ENCODE results near the gene CFAP45. TPM values are rescaled to one million over a fixed set of nuclear protein-coding genes. Genes with fewer than 3 reads are reported as not detected.
A peak's percentile ranks its signal among the peaks of the same experiment; 100 is the strongest.

Gene CFAP45
- total and polyA plus RNA-seq, 9 of the 15 experiments (the other 6 are each of a cell fraction or from before 2014, with no cell fraction given): 0.65 to 2.4 (median 1.5) TPM

DNA sequence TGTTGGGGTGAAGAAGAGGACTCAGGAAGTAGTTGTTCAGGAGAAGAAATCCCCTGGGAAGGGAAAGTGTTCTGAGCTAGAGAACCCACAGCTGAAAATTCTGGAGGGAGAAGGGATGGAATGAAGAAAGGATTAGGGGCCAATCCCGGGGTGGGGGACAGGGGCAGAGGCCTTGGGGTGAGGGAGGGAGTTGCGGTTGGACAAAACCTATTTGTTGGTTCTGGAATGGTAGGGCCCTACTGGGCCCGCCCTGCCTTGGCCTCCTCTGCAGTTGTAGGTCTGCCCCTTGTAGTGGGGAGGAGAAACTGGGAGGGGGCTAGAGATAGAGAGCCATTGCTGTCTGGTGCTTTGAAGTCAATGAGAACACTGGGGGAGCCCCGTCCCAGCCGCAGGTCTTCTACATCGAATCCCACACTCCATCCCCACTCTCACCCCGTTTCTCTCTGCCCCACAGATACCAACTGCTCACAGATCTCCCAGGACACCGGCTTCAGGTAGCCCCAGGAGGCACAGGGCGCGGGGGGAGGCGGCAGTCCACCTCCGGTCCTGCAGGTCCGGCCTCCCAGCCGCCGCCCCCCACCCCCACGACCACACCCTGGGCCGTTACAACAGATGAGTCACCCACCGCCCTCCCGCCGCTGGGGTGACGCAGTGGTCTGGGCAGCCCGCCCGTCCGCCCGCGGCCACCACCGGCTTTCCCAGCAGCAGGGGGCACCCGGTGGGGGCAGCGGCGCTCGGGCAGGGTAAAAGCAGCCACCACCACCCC is 24.2 kb upstream of the CFAP45 start (continued):
- no peak for TF ChIP-seq HMG20A (CRISPR knock-in tag; conservative IDR thresholded peaks at IDR 0.05)
- TF ChIP-seq TEAD1 (CRISPR knock-in tag; IDR thresholded peaks at IDR 0.05): 0 out of 4 replicates have a peak, but pooled peaks of 1 of the 2 experiments have one; percentile 1
- no peak for TF ChIP-seq ZFP30 (CRISPR knock-in tag; IDR thresholded peaks at IDR 0.05; ENCODE audit: borderline replicate concordance)
- peak; percentile 78; the same call in 1 of the 2 replicates for TF ChIP-seq EP300 (IDR thresholded peaks at IDR 0.05; ENCODE audit: low read length)
- TF ChIP-seq FOXP1 (CRISPR knock-in tag; IDR thresholded peaks at IDR 0.05): no peak; the same call in 1 of the 2 replicates
- no peak for TF ChIP-seq MEF2A (IDR thresholded peaks at IDR 0.05; ENCODE audit: control insufficient read depth, low read depth, low read length)
- no peak for TF ChIP-seq ZNF785 (CRISPR knock-in tag; IDR thresholded peaks at IDR 0.05)
- no peak for TF ChIP-seq KAT2B (IDR thresholded peaks at IDR 0.05; ENCODE audit: low read depth, low read length)
- no peak for TF ChIP-seq CBX1 (IDR thresholded peaks at IDR 0.05; ENCODE audit: low read depth)
- no peak for TF ChIP-seq GTF2A2 (tag; IDR thresholded peaks at IDR 0.05)
- no peak for TF ChIP-seq ZSCAN29 (IDR thresholded peaks at IDR 0.05)
- TF ChIP-seq HMG20B (CRISPR knock-in tag; IDR thresholded peaks at IDR 0.05): no peak
- TF ChIP-seq, protein P1, sequence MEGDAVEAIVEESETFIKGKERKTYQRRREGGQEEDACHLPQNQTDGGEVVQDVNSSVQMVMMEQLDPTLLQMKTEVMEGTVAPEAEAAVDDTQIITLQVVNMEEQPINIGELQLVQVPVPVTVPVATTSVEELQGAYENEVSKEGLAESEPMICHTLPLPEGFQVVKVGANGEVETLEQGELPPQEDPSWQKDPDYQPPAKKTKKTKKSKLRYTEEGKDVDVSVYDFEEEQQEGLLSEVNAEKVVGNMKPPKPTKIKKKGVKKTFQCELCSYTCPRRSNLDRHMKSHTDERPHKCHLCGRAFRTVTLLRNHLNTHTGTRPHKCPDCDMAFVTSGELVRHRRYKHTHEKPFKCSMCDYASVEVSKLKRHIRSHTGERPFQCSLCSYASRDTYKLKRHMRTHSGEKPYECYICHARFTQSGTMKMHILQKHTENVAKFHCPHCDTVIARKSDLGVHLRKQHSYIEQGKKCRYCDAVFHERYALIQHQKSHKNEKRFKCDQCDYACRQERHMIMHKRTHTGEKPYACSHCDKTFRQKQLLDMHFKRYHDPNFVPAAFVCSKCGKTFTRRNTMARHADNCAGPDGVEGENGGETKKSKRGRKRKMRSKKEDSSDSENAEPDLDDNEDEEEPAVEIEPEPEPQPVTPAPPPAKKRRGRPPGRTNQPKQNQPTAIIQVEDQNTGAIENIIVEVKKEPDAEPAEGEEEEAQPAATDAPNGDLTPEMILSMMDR (IDR thresholded peaks at IDR 0.05 in 2 of 3, conservative IDR thresholded peaks at IDR 0.05 in 1 of 3; ENCODE audit: insufficient read depth in 2 of 3, low read depth in 1 of 3, low read length in 3 of 3): no peak
- TF ChIP-seq, protein P2, sequence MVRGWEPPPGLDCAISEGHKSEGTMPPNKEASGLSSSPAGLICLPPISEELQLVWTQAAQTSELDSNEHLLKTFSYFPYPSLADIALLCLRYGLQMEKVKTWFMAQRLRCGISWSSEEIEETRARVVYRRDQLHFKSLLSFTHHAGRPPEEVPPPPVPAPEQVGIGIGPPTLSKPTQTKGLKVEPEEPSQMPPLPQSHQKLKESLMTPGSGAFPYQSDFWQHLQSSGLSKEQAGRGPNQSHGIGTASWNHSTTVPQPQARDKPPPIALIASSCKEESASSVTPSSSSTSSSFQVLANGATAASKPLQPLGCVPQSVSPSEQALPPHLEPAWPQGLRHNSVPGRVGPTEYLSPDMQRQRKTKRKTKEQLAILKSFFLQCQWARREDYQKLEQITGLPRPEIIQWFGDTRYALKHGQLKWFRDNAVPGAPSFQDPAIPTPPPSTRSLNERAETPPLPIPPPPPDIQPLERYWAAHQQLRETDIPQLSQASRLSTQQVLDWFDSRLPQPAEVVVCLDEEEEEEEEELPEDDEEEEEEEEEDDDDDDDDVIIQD (CRISPR knock-in tag; IDR thresholded peaks at IDR 0.05): no peak
- TF ChIP-seq SNRNP70 (optimal IDR thresholded peaks at IDR 0.05; ENCODE audit: low read depth, low read length): no peak
- TF ChIP-seq RFX1 (IDR thresholded peaks at IDR 0.05): no peak
- no peak for TF ChIP-seq NFRKB (IDR thresholded peaks at IDR 0.05; ENCODE audit: low read depth)
- TF ChIP-seq HDGF (IDR thresholded peaks at IDR 0.05): no peak
- TF ChIP-seq, protein P3, sequence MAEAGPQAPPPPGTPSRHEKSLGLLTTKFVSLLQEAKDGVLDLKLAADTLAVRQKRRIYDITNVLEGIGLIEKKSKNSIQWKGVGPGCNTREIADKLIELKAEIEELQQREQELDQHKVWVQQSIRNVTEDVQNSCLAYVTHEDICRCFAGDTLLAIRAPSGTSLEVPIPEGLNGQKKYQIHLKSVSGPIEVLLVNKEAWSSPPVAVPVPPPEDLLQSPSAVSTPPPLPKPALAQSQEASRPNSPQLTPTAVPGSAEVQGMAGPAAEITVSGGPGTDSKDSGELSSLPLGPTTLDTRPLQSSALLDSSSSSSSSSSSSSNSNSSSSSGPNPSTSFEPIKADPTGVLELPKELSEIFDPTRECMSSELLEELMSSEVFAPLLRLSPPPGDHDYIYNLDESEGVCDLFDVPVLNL (CRISPR knock-in tag; IDR thresholded peaks at IDR 0.05; ENCODE audit: low read depth): no peak
- TF ChIP-seq, protein P4, sequence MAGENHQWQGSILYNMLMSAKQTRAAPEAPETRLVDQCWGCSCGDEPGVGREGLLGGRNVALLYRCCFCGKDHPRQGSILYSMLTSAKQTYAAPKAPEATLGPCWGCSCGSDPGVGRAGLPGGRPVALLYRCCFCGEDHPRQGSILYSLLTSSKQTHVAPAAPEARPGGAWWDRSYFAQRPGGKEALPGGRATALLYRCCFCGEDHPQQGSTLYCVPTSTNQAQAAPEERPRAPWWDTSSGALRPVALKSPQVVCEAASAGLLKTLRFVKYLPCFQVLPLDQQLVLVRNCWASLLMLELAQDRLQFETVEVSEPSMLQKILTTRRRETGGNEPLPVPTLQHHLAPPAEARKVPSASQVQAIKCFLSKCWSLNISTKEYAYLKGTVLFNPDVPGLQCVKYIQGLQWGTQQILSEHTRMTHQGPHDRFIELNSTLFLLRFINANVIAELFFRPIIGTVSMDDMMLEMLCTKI (IDR thresholded peaks at IDR 0.05; ENCODE audit: partially characterized antibody): no peak
- no peak for TF ChIP-seq CBFB (CRISPR knock-in tag; IDR thresholded peaks at IDR 0.05)
- TF ChIP-seq NRF1 (conservative IDR thresholded peaks at IDR 0.05 in 1 of 2, IDR thresholded peaks at IDR 0.05 in 1 of 2): 0 out of 4 replicates have a peak, but pooled peaks of 1 of the 2 experiments have one; percentile 11

Measured in K562 (cell line).